Upper lobe of right lung (tissue), 1 donor: ENCODE data around the gene GNAZ. TPM values are rescaled to one million over a fixed set of nuclear protein-coding genes. Genes with fewer than 3 reads are reported as not detected.

Experiments used
- ATAC-seq: fragments of 200-7000 bp; cut with Tn5 transposase; one replicate; pipeline ENCODE4 v1.9.1; 2020; ENCODE audit warnings: mild to moderate bottlenecking, moderate library complexity
- DNase-seq: peaks from one replicate; pipeline ENCODE4 v3.0.0-alpha.2; 2020
- H3K27ac ChIP-seq: fragments of 200-600 bp; one replicate; pipeline ENCODE4 v1.8.0; 2022
- H3K27me3 ChIP-seq: fragments of 200-600 bp; one replicate; pipeline ENCODE4 v1.8.0; 2022; ENCODE audit warnings: mild to moderate bottlenecking
- H3K36me3 ChIP-seq: fragments of 200-600 bp; one replicate; pipeline ENCODE4 v1.8.0; 2022
- H3K4me1 ChIP-seq: fragments of 200-600 bp; one replicate; pipeline ENCODE4 v1.8.0; 2022
- H3K4me3 ChIP-seq: fragments of 200-600 bp; one replicate; pipeline ENCODE4 v1.8.0; 2022; ENCODE audit warnings: mild to moderate bottlenecking
- H3K9me3 ChIP-seq: fragments of 200-600 bp; one replicate; pipeline ENCODE4 v1.8.0; 2022
- intact Hi-C: fragments of 100-400 bp; cut with DNase I; formaldehyde crosslinking; loops from one replicate; pipeline ENCODE4 v1.11.0; 2022
- total RNA-seq: library from RNA; stranded (reverse); fragmentation: NEBNext Ultra II Directional; extraction: Animal tissue kit (Norgen Biotek cat#: 25700); gene quantifications from one replicate; pipeline ENCODE4 v1.2.1, GENCODE V29; 2021
- TF ChIP-seq, protein P1 (sequence below): fragments of 200-600 bp; IDR thresholded peaks from one replicate; pipeline ENCODE4 v1.8.0; 2022; ENCODE audit warnings: antibody characterized with exemption
- donor health status: DM: no; HTN: yes; CAD: no; lungs with severe emphysema.

The GNAZ gene
- total RNA-seq, 1 donor from 2014 or later = 3.0 TPM

GRCh38 chr22:23090457-23090835 is 20.1 kb downstream of the GNAZ start:
- H3K27ac ChIP-seq = no peak overlapping the region
- ATAC-seq = no peak
- H3K36me3 ChIP-seq = no peaks in the 10 kb centered on the region

DNA sequence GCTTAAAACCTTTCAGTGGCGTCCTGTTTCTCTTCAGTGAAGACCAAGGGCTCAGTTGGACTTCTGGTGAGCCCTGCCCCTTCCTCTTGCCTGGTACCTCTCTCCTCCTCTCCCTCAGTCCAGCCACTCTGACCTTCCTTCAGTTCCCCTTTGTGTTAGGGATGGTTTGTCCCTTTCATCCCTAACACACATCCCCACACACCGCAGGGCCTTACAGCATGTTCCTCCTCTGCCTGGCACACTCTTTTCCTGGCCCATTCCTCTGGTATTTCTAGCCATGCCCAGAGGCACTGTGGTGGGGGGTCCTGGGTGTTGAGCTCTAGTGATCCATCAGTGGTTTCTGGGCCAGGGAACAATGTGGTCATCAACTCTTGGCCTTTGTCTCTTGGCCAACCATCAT is 21.4 kb downstream of the GNAZ start:
- TF ChIP-seq, protein P1, sequence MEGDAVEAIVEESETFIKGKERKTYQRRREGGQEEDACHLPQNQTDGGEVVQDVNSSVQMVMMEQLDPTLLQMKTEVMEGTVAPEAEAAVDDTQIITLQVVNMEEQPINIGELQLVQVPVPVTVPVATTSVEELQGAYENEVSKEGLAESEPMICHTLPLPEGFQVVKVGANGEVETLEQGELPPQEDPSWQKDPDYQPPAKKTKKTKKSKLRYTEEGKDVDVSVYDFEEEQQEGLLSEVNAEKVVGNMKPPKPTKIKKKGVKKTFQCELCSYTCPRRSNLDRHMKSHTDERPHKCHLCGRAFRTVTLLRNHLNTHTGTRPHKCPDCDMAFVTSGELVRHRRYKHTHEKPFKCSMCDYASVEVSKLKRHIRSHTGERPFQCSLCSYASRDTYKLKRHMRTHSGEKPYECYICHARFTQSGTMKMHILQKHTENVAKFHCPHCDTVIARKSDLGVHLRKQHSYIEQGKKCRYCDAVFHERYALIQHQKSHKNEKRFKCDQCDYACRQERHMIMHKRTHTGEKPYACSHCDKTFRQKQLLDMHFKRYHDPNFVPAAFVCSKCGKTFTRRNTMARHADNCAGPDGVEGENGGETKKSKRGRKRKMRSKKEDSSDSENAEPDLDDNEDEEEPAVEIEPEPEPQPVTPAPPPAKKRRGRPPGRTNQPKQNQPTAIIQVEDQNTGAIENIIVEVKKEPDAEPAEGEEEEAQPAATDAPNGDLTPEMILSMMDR = no peak

More at GRCh38 chr22:23090457-23090835, 20.1 kb downstream of the GNAZ start:
- Histone ChIP-seq H3K4me3 (no peak overlapping the region), H3K9me3 (no peaks in the 10 kb centered on the region), H3K27me3 (no peaks in the 10 kb centered on the region), H3K4me1 (no peaks in the 10 kb centered on the region)
- intact Hi-C loops = no loop called here
- DNase-seq = no peak
- TF ChIP-seq, protein P1 = no peak

DNA sequence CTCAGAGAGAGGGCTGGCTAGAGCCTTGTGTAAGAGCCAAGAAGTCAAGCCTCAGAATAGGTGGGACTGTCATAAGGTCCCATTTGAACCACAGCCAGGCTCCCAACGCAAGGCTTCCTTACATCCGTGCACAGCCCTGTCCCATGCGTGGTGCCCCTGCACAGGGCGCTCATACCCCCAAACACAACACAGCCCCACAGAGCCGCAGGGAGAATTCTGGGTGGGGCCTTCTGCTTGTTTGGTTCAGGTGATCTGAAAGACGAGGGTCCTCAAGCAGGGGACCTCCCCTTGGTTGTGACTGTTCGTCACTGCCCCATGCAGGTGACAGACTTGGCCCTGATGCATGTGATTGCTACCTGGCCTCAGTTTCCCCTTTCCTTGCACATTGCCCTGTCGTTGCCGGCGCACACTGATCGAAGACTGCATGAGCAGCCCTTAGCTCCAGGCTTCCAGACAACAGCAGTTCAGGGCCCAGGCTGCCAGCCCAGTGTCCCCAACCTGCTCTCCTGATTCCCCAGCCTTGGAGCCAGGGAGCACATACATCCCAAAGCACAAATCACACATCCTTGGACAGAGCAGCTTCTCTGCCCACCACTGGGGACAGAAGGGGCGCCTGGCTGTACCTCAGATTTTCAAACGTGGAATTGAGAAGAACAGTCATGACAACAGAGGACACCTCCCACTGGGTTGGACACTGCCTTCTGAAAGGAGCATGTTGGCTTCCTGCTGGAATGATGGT is 22.1 kb downstream of the GNAZ start:
- H3K4me1 ChIP-seq = no peaks in the 10 kb centered on the region
- ATAC-seq (no peak), DNase-seq (no peak)
- no peak overlapping the region for H3K27ac ChIP-seq
- no peaks in the 10 kb centered on the region for H3K9me3 ChIP-seq
- no peaks in the 10 kb centered on the region for H3K27me3 ChIP-seq
- TF ChIP-seq, protein P1 = no peak
- H3K36me3 ChIP-seq = no peaks in the 10 kb centered on the region
- intact Hi-C loops = no loop called here
- H3K4me3 ChIP-seq = no peak overlapping the region

More for the DNA sequence above, 21.4 kb downstream of the GNAZ start:
- no peak overlapping the region for H3K4me3 ChIP-seq
- DNase-seq (no peak), ATAC-seq (no peak)
- no peaks in the 10 kb centered on the region for H3K36me3 ChIP-seq
- H3K4me1 ChIP-seq = no peaks in the 10 kb centered on the region
- intact Hi-C loops = no loop called here
- no peak overlapping the region for H3K27ac ChIP-seq
- no peaks in the 10 kb centered on the region for H3K9me3 ChIP-seq
- no peaks in the 10 kb centered on the region for H3K27me3 ChIP-seq

- ATAC-seq (no peak), DNase-seq (no peak)
- H3K27ac ChIP-seq = no peak overlapping the region
- no peaks in the 10 kb centered on the region for H3K36me3 ChIP-seq
- no peaks in the 10 kb centered on the region for H3K27me3 ChIP-seq
- intact Hi-C loops = no loop called here
- no peaks in the 10 kb centered on the region for H3K9me3 ChIP-seq
- H3K4me1 ChIP-seq = peaks cover 2% of the 10 kb centered on the region
- TF ChIP-seq, protein P1 = no peak
- no peak overlapping the region for H3K4me3 ChIP-seq
Observed at GRCh38 chr22:23093051-23093788, 22.9 kb downstream of the GNAZ start.

- no peak overlapping the region for H3K27ac ChIP-seq
- no peak overlapping the region for H3K4me3 ChIP-seq
- TF ChIP-seq, protein P1 = no peak
- H3K4me1 ChIP-seq = peaks cover 7% of the 10 kb centered on the region
- intact Hi-C loops = no loop called here
- H3K27me3 ChIP-seq = no peaks in the 10 kb centered on the region
- no peaks in the 10 kb centered on the region for H3K9me3 ChIP-seq
- ATAC-seq = no peak
- no peaks in the 10 kb centered on the region for H3K36me3 ChIP-seq
- DNase-seq = no peak
Observed at GRCh38 chr22:23094260-23094659, 23.9 kb downstream of the GNAZ start.
